BJ (cell line): ENCODE results near the gene ZNF556. TPM values are rescaled to one million over a fixed set of nuclear protein-coding genes. Genes with fewer than 3 reads are reported as not detected.
"Not testable (repeated sequence)": the region's sequence is repeated elsewhere in the genome, so short reads cannot be mapped to it uniquely, and the experiment has no call there.

ENCODE experiments used
- CTCF ChIA-PET: fragments of 350-600 bp; formaldehyde crosslinking; extraction: SDS; loops from one replicate; lab custom pipeline; 2021; ENCODE audit warnings: antibody characterized with exemption, inconsistent platforms; lab: Yijun Ruan, JAX
- POLR2A ChIA-PET: fragments of 300-600 bp; sonication (Branson Sonifier 250); formaldehyde crosslinking; extraction: SDS; loops from one replicate; lab custom pipeline; 2021; ENCODE audit warnings: antibody characterized with exemption; lab: Charles Lee
- DNase-seq: peaks from one replicate; pipeline ENCODE4 v3.0.0-alpha.2; 2011; ENCODE audit warnings: low read depth
- H3K27me3 ChIP-seq: 2 replicates; pipeline ENCODE4 v1.6.0; 2011; ENCODE audit warnings: low read length; ENCODE audit not compliant: control insufficient read depth, insufficient read depth
- H3K36me3 ChIP-seq: 2 replicates; pipeline ENCODE4 v1.5.1; 2011; ENCODE audit warnings: low read length; ENCODE audit not compliant: control insufficient read depth, insufficient read depth
- H3K4me3 ChIP-seq: 2 replicates; pipeline ENCODE4 v1.5.1; 2011; ENCODE audit warnings: low read depth, mild to moderate bottlenecking, control low read depth, low read length
- CTCF ChIP-seq: IDR thresholded peaks from 2 replicates; pipeline ENCODE4 v1.5.1; 2011; ENCODE audit warnings: low read depth, mild to moderate bottlenecking, control low read depth, inconsistent platforms, low read length, moderate library complexity; ENCODE audit not compliant: insufficient read depth
- polyA plus RNA-seq: library from polyadenylated mRNA; depleted of rRNA; stranded (reverse); fragments of >200 nt; gene quantifications from 2 replicates; pipeline ENCODE4 v1.2.3, GENCODE V29; 2011

Gene ZNF556
- polyA plus RNA-seq, 1 experiment = not detected

- CTCF ChIA-PET = interaction anchor here (0.6 to 1.9 kb wide), 2 partner anchors 14 to 22 kb away, joined by 3 to 11 read pairs; no protein-coding TSS in a partner anchor
- Histone ChIP-seq H3K27me3 (no peaks in the 10 kb centered on the region), H3K4me3 (no peak overlapping the region), H3K36me3 (no peaks in the 10 kb centered on the region)
- no peak for TF ChIP-seq CTCF
- POLR2A ChIA-PET = no interaction called here
- no peak for DNase-seq
These were observed 1.6 kb upstream of the ZNF556 start for GRCh38 chr19:2865334-2866100.

- TF ChIP-seq CTCF = no peak
- no peak overlapping the region for H3K4me3 ChIP-seq
- no peaks in the 10 kb centered on the region for H3K36me3 ChIP-seq
- DNase-seq = no peak
- ChIA-PET POLR2A (no interaction called here), CTCF (interaction anchor here (0.7 to 1.9 kb wide), 4 partner anchors 11 to 56 kb away, joined by 3 to 11 read pairs (median 3); no protein-coding TSS in a partner anchor)
- H3K27me3 ChIP-seq = no peaks in the 10 kb centered on the region
These were observed 575 bp upstream of the ZNF556 start for GRCh38 chr19:2866495-2867024.

GRCh38 chr19:2869618-2870017 is 2.5 kb downstream of the ZNF556 start:
- ChIA-PET POLR2A (no interaction called here), CTCF (interaction anchor here (1.1 kb wide), 1 partner anchor 12 kb away, joined by 3 read pairs; no protein-coding TSS in a partner anchor)
- H3K27me3 ChIP-seq = no peaks in the 10 kb centered on the region
- no peaks in the 10 kb centered on the region for H3K36me3 ChIP-seq
- H3K4me3 ChIP-seq = no peak overlapping the region
- TF ChIP-seq CTCF = no peak
- no peak for DNase-seq

- peak; percentile 31 for TF ChIP-seq CTCF
- CTCF ChIA-PET = interaction anchor here (1.1 to 2.0 kb wide), 5 partner anchors 11 to 224 kb away, joined by 3 to 10 read pairs (median 3); no protein-coding TSS in a partner anchor
- POLR2A ChIA-PET = not testable (repeated sequence)
These were observed 5.0 kb downstream of the ZNF556 start for GRCh38 chr19:2872175-2872574.

GRCh38 chr19:2877398-2878331 is 10.5 kb downstream of the ZNF556 start:
- Histone ChIP-seq H3K4me3 (no peak overlapping the region), H3K27me3 (no peaks in the 10 kb centered on the region), H3K36me3 (no peaks in the 10 kb centered on the region)
- ChIA-PET CTCF (interaction anchor here (2.1 kb wide), 1 partner anchor 10 kb away, joined by 8 read pairs; no protein-coding TSS in a partner anchor), POLR2A (no interaction called here)
- no peak for TF ChIP-seq CTCF
- DNase-seq = no peak

More at GRCh38 chr19:2872175-2872574, 5.0 kb downstream of the ZNF556 start:
- H3K36me3 ChIP-seq, DNase-seq, H3K27me3 ChIP-seq, H3K4me3 ChIP-seq: not testable (repeated sequence)
